C4-2B (cell line): Measurements from ENCODE around the gene COL15A1.

ENCODE experiments used
- ZFX ChIP-seq: fragments of 450-650 bp; IDR thresholded peaks from 2 replicates; pipeline ENCODE4 v1.6.1; 2017
- TF ChIP-seq, protein P1 (sequence below): fragments of 450-650 bp; conservative IDR thresholded peaks from 2 replicates; pipeline ENCODE4 v1.5.1; 2017; ENCODE audit warnings: mild to moderate bottlenecking

DNA sequence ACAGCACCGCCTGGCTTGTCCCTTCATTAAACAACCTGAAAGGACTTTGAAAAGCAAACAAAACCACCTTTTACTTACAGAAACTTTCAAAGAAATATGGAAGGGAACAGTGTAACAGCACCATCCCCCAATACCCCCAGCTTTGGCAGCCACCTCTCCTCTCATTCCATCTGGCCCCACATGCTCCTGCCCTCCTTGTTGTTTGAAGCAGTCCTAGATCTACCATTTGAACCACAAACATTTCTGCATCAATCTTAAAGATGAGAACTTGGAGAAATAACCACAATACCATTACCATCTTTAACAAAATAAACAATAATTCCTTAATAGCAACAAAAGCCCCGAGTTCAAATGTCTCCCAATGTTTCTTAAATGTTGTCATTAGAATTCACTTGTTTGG is 17.8 kb upstream of the COL15A1 start:
- TF ChIP-seq, protein P1, sequence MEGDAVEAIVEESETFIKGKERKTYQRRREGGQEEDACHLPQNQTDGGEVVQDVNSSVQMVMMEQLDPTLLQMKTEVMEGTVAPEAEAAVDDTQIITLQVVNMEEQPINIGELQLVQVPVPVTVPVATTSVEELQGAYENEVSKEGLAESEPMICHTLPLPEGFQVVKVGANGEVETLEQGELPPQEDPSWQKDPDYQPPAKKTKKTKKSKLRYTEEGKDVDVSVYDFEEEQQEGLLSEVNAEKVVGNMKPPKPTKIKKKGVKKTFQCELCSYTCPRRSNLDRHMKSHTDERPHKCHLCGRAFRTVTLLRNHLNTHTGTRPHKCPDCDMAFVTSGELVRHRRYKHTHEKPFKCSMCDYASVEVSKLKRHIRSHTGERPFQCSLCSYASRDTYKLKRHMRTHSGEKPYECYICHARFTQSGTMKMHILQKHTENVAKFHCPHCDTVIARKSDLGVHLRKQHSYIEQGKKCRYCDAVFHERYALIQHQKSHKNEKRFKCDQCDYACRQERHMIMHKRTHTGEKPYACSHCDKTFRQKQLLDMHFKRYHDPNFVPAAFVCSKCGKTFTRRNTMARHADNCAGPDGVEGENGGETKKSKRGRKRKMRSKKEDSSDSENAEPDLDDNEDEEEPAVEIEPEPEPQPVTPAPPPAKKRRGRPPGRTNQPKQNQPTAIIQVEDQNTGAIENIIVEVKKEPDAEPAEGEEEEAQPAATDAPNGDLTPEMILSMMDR: no peak
- no peak for TF ChIP-seq ZFX
